Aorta (tissue), 5 donors: Measurements from ENCODE around the gene EDNRB. TPM values are rescaled to one million over a fixed set of nuclear protein-coding genes. Genes with fewer than 3 reads are reported as not detected.

ENCODE experiments used
- ATAC-seq: fragments of 200-7000 bp; cut with Tn5 transposase; one replicate; pipeline ENCODE4 v1.9.1; 2022; ENCODE audit warnings: moderate library complexity; ENCODE audit not compliant: low FRiP score
- DNase-seq, 2 donors: peaks; one replicate each; pipeline ENCODE4 v3.0.0-alpha.2; 2020
- H3K27ac ChIP-seq, 2 donors: one replicate each; pipeline ENCODE4 v1.5.1; 2013; ENCODE audit warnings: low read length in 2 of 2, mild to moderate bottlenecking in 2 of 2, moderate library complexity in 2 of 2, control low read depth in 1 of 2, inconsistent platforms in 1 of 2, low read depth in 1 of 2
- H3K27me3 ChIP-seq, 2 donors: one replicate each; pipeline ENCODE4 v1.6.1; 2013; ENCODE audit warnings: control low read depth in 1 of 2, low read length in 1 of 2, mild to moderate bottlenecking in 1 of 2, moderate library complexity in 1 of 2; ENCODE audit not compliant: insufficient read depth in 2 of 2, control insufficient read depth in 1 of 2
- H3K36me3 ChIP-seq, 2 donors: one replicate each; pipeline ENCODE4 v1.6.1; 2013; ENCODE audit warnings: control low read depth in 1 of 2, low read length in 1 of 2, mild to moderate bottlenecking in 1 of 2; ENCODE audit not compliant: insufficient read depth in 2 of 2, control insufficient read depth in 1 of 2
- H3K4me1 ChIP-seq, 2 donors: one replicate each; pipeline ENCODE4 v1.6.1; 2013; ENCODE audit warnings: low read length in 2 of 2, control low read depth in 1 of 2, mild to moderate bottlenecking in 1 of 2, moderate library complexity in 1 of 2; ENCODE audit not compliant: insufficient read depth in 2 of 2, control insufficient read depth in 1 of 2
- H3K4me3 ChIP-seq, 2 donors: one replicate each; pipeline ENCODE4 v1.5.1; 2013; ENCODE audit warnings: low read length in 2 of 2, control low read depth in 1 of 2, mild to moderate bottlenecking in 1 of 2
- H3K9me3 ChIP-seq: one replicate; pipeline ENCODE4 v1.6.1; 2013; ENCODE audit warnings: mild to moderate bottlenecking, low read length; ENCODE audit not compliant: control insufficient read depth
- WGBS, 2 donors: extraction: QIAGEN DNeasy Blood & Tissue Kit; methylation state at CpG; one replicate each; pipeline ENCODE4 v1.1.7; 2013; 5-methylcytosine and 5-hydroxymethylcytosine counted together
- intact Hi-C, 2 donors: fragments of 100-400 bp; cut with DNase I; formaldehyde crosslinking; loops; one replicate each; pipeline versions ENCODE4 v1.14.2 to v1.15.0; 2022
- polyA plus RNA-seq, 2 donors: library from polyadenylated mRNA; stranded (reverse); fragments of 200-250 nt; gene quantifications; one replicate each; pipeline ENCODE4 v1.2.3, GENCODE V29; 2013
- total RNA-seq, 2 donors: library from RNA; stranded (reverse); fragmentation: NEBNext Ultra II Directional; extraction: Animal tissue kit (Norgen Biotek cat#: 25700); gene quantifications; one replicate each; pipeline ENCODE4 v1.2.1, GENCODE V29; 2021
- donor health status: healthy with polysubstance abuse.
- donor health status: Bipolar disorder and iron deficiency.
- donor health status: DM: no; HTN: no; CAD: no.
- donor health status: DM: no; HTN: no; CAD: no.
- donor health status: DM: yes; HTN: yes; CAD: no.

Gene EDNRB
- total and polyA plus RNA-seq, 4 donors, result 0.50 to 39.9 (median 9.9) TPM

- Histone ChIP-seq H3K4me1 (no peaks in the 10 kb centered on the region), H3K4me3 (no peak overlapping the region), H3K27ac (no peak overlapping the region), H3K27me3 (peaks cover 0 to 1% of the 10 kb centered on the region in 2 donors), H3K9me3 (no peaks in the 10 kb centered on the region), H3K36me3 (no peaks in the 10 kb centered on the region)
- no peak for ATAC-seq
- no peak for DNase-seq
- intact Hi-C loops, result no loop called here
- 46 to 53% methylated on average over 2 of the region's 2 CpGs for WGBS, 2 donors
Measured at GRCh38 chr13:77891486-77891885, 27.1 kb downstream of the EDNRB start.

- H3K4me1 ChIP-seq, result no peaks in the 10 kb centered on the region
- H3K36me3 ChIP-seq, result no peaks in the 10 kb centered on the region
- intact Hi-C loops, result no loop called here
- no peak for ATAC-seq
- no peaks in the 10 kb centered on the region for H3K9me3 ChIP-seq
- peaks cover 0 to 1% of the 10 kb centered on the region in 2 donors for H3K27me3 ChIP-seq
- no peak overlapping the region for H3K4me3 ChIP-seq
- DNase-seq, result no peak
- WGBS, 2 donors, result 58 to 73% methylated on average over 1 of the region's 1 CpG
- no peak overlapping the region for H3K27ac ChIP-seq
Measured at GRCh38 chr13:77891041-77891440, 27.6 kb downstream of the EDNRB start.

GRCh38 chr13:77883328-77883727, 35.3 kb downstream of the EDNRB start:
- Histone ChIP-seq H3K9me3 (no peaks in the 10 kb centered on the region), H3K27me3 (no peaks in the 10 kb centered on the region), H3K27ac (no peak overlapping the region), H3K4me1 (no peaks in the 10 kb centered on the region), H3K4me3 (no peak overlapping the region), H3K36me3 (no peaks in the 10 kb centered on the region)
- ATAC-seq, result no peak
- intact Hi-C loops, result no loop called here
- WGBS, 2 donors, result 85 to 87% methylated on average over 2 of the region's 2 CpGs
- DNase-seq, result no peak

- no peaks in the 10 kb centered on the region for H3K36me3 ChIP-seq
- DNase-seq (no peak), ATAC-seq (no peak)
- intact Hi-C loops, result no loop called here
- no peak overlapping the region for H3K27ac ChIP-seq
- H3K4me1 ChIP-seq, result no peaks in the 10 kb centered on the region
- H3K27me3 ChIP-seq, result no peaks in the 10 kb centered on the region
- WGBS, 2 donors, result 93 to 95% methylated on average over 1 of the region's 1 CpG
- H3K9me3 ChIP-seq, result no peaks in the 10 kb centered on the region
- no peak overlapping the region for H3K4me3 ChIP-seq
Measured at GRCh38 chr13:77878190-77878589, 40.4 kb downstream of the EDNRB start.

GRCh38 chr13:77876176-77876575, 42.5 kb downstream of the EDNRB start:
- Histone ChIP-seq H3K27me3 (no peaks in the 10 kb centered on the region), H3K4me1 (no peaks in the 10 kb centered on the region), H3K27ac (no peak overlapping the region), H3K9me3 (no peaks in the 10 kb centered on the region), H3K36me3 (no peaks in the 10 kb centered on the region), H3K4me3 (no peak overlapping the region)
- intact Hi-C loops, result no loop called here
- WGBS, 2 donors, result 40 to 55% methylated on average over 2 of the region's 2 CpGs
- no peak for DNase-seq
- ATAC-seq, result no peak

- WGBS, 2 donors, result 47 to 55% methylated on average over 4 of the region's 4 CpGs
- Histone ChIP-seq H3K4me1 (no peaks in the 10 kb centered on the region), H3K9me3 (no peaks in the 10 kb centered on the region), H3K27me3 (no peaks in the 10 kb centered on the region), H3K27ac (no peak overlapping the region), H3K36me3 (no peaks in the 10 kb centered on the region), H3K4me3 (no peak overlapping the region)
- ATAC-seq (no peak), DNase-seq (no peak)
- intact Hi-C loops, result no loop called here
Measured at GRCh38 chr13:77874406-77874805, 44.2 kb downstream of the EDNRB start.

- intact Hi-C loops, result no loop called here
- WGBS, 2 donors, result 53 to 60% methylated on average over 5 of the region's 5 CpGs
- Histone ChIP-seq H3K27ac (no peak overlapping the region), H3K9me3 (no peaks in the 10 kb centered on the region), H3K4me3 (no peak overlapping the region), H3K4me1 (no peaks in the 10 kb centered on the region), H3K36me3 (no peaks in the 10 kb centered on the region), H3K27me3 (no peaks in the 10 kb centered on the region)
- ATAC-seq (no peak), DNase-seq (no peak)
Measured at GRCh38 chr13:77872995-77873394, 45.6 kb downstream of the EDNRB start.

GRCh38 chr13:77871596-77871995, 47.0 kb downstream of the EDNRB start:
- Histone ChIP-seq H3K27me3 (no peaks in the 10 kb centered on the region), H3K4me3 (no peak overlapping the region), H3K4me1 (no peaks in the 10 kb centered on the region), H3K9me3 (no peaks in the 10 kb centered on the region), H3K27ac (no peak overlapping the region), H3K36me3 (no peaks in the 10 kb centered on the region)
- ATAC-seq, result no peak
- intact Hi-C loops, result no loop called here
- no peak for DNase-seq

GRCh38 chr13:77868717-77869116, 49.9 kb downstream of the EDNRB start:
- Histone ChIP-seq H3K27ac (no peak overlapping the region), H3K4me1 (no peaks in the 10 kb centered on the region), H3K27me3 (no peaks in the 10 kb centered on the region), H3K4me3 (no peak overlapping the region), H3K36me3 (no peaks in the 10 kb centered on the region), H3K9me3 (no peaks in the 10 kb centered on the region)
- 95 to 96% methylated on average over 1 of the region's 1 CpG for WGBS, 2 donors
- intact Hi-C loops, result no loop called here
- DNase-seq (no peak), ATAC-seq (no peak)
